Stomach (tissue), 4 donors: Measurements from ENCODE around the gene RHBDF1.

Source experiments
- CTCF ChIP-seq, 7 experiments: fragments of 450-650 bp in 4 of 7; fragments of 200-600 bp in 3 of 7; sonication (generic) in 3 of 7; IDR thresholded peaks; one replicate each; pipeline ENCODE4 v1.5.1; 2016 to 2019; ENCODE audit warnings: antibody characterized with exemption in 7 of 7, control low read depth in 2 of 7, mild to moderate bottlenecking in 1 of 7
- POLR2A ChIP-seq, 4 donors: fragments of 450-650 bp; IDR thresholded peaks; one replicate each; pipeline ENCODE4 v1.6.1; 2016; ENCODE audit warnings: antibody characterized with exemption in 4 of 4, control low read depth in 2 of 4, mild to moderate bottlenecking in 1 of 4, moderate library complexity in 1 of 4
- POLR2AphosphoS5 ChIP-seq, 3 donors: sonication (generic); formaldehyde crosslinking; IDR thresholded peaks; one replicate each; pipeline ENCODE4 v1.6.1; 2016; ENCODE audit warnings: antibody characterized with exemption in 3 of 3

GRCh38 chr16:106623-107324, 34.3 kb upstream of the RHBDF1 start:
- TF ChIP-seq CTCF (IDR thresholded peaks at IDR 0.05) (peak in 5 of 7 experiments; percentile 59 to 83 (median 70)), POLR2AphosphoS5 (IDR thresholded peaks at IDR 0.05) (peak in 1 of 3 donors; percentile 63), POLR2A (IDR thresholded peaks at IDR 0.05) (no peak)
